Endothelial cell of umbilical vein (primary cell): ENCODE measurements around the gene AGPAT2. TPM values are rescaled to one million over a fixed set of nuclear protein-coding genes. Genes with fewer than 3 reads are reported as not detected.

Experiments used
- BruUV-seq: library from RNA; stranded (reverse); fragments of 400-500 nt; replicated peaks from 2 replicates; lab custom pipeline; 2021; lab: Mats Ljungman, UMichigan
- CTCF ChIA-PET: fragments of 300-600, 350-600 bp; sonication (Branson Sonifier 250); formaldehyde crosslinking; loops from one replicate; lab custom pipeline; 2021; ENCODE audit warnings: antibody characterized with exemption, inconsistent platforms; lab: Charles Lee
- POLR2A ChIA-PET: fragments of 300-600, 350-600 bp; sonication (Branson Sonifier 250); formaldehyde crosslinking; loops from one replicate; lab custom pipeline; 2021; ENCODE audit warnings: antibody characterized with exemption, inconsistent platforms; lab: Charles Lee
- DNase-seq: peaks from one replicate; pipeline ENCODE4 v3.0.0-alpha.2; 2011; ENCODE audit warnings: low read depth, low spot score
- FAIRE-seq: peaks from 2 replicates; lab custom pipeline; 2011; peaks lifted over from hg19 to GRCh38; lab: Jason Lieb, UNC
- H2AFZ ChIP-seq: 2 replicates; pipeline ENCODE4 v1.6.0; 2012; ENCODE audit warnings: low read depth, low read length, control low read depth, inconsistent platforms
- H3K27ac ChIP-seq: 2 replicates; pipeline ENCODE4 v1.5.1; 2011; ENCODE audit warnings: low read depth, mild to moderate bottlenecking, control low read depth, low read length, moderate library complexity; ENCODE audit not compliant: insufficient read depth
- H3K27me3 ChIP-seq, 2 experiments: 2 replicates each; pipeline versions ENCODE4 v1.6.0 to v1.6.1; 2011; ENCODE audit warnings: low read length in 2 of 2, mixed read lengths in 1 of 2; ENCODE audit not compliant: control insufficient read depth in 2 of 2, insufficient read depth in 2 of 2
- H3K36me3 ChIP-seq, 2 experiments: 2 replicates in 1 of 2; 3 replicates in 1 of 2; pipeline ENCODE4 v1.5.1; 2011; ENCODE audit warnings: low read length in 2 of 2, mild to moderate bottlenecking in 1 of 2, moderate library complexity in 1 of 2; ENCODE audit not compliant: control insufficient read depth in 2 of 2, insufficient read depth in 2 of 2; ENCODE audit errors: extremely low read depth in 1 of 2
- H3K4me1 ChIP-seq: 3 replicates; pipeline ENCODE4 v1.5.1; 2011; ENCODE audit warnings: mild to moderate bottlenecking, low read length; ENCODE audit not compliant: control insufficient read depth, insufficient read depth; ENCODE audit errors: extremely low read depth
- H3K4me2 ChIP-seq: 2 replicates; pipeline ENCODE4 v1.6.1; 2011; ENCODE audit warnings: low read length, control low read depth, mixed read lengths; ENCODE audit not compliant: insufficient read depth
- H3K4me3 ChIP-seq, 3 experiments: fragments of 200-600 bp in 1 of 3; sonication (generic), shearing (Covaris generic) in 1 of 3; replicated peaks in 1 of 3; 2 replicates each; pipeline ENCODE4 v1.5.1; 2011 to 2016; ENCODE audit warnings: control low read depth in 3 of 3, low read length in 3 of 3, mild to moderate bottlenecking in 2 of 3, inconsistent platforms in 1 of 3, low read depth in 1 of 3, moderate library complexity in 1 of 3; ENCODE audit not compliant: insufficient read depth in 1 of 3
- H3K79me2 ChIP-seq: 2 replicates; pipeline ENCODE4 v1.6.0; 2012; ENCODE audit warnings: low read length, inconsistent platforms; ENCODE audit not compliant: control insufficient read depth, insufficient read depth
- H3K9ac ChIP-seq: replicated peaks from 2 replicates; pipeline ENCODE3; 2011; ENCODE audit warnings: low read length, control low read depth; ENCODE audit not compliant: insufficient read depth; ENCODE audit errors: extremely low read depth
- H3K9me1 ChIP-seq: replicated peaks from 3 replicates; pipeline ENCODE4 v1.6.0; 2011; ENCODE audit warnings: mild to moderate bottlenecking, low read length; ENCODE audit not compliant: control insufficient read depth, insufficient read depth; ENCODE audit errors: extremely low read depth
- H3K9me3 ChIP-seq: replicated peaks from 2 replicates; pipeline ENCODE4 v1.5.1; 2012; ENCODE audit warnings: low read length, inconsistent platforms; ENCODE audit not compliant: control insufficient read depth, insufficient read depth
- H4K20me1 ChIP-seq: replicated peaks from 2 replicates; pipeline ENCODE3; 2011; ENCODE audit warnings: mild to moderate bottlenecking, low read length; ENCODE audit not compliant: control insufficient read depth, insufficient read depth; ENCODE audit errors: extremely low read depth
- FOS ChIP-seq: IDR thresholded peaks from 2 replicates; pipeline ENCODE4 v1.6.1; 2011; ENCODE audit warnings: mild to moderate bottlenecking, low read length, moderate library complexity, borderline replicate concordance; ENCODE audit not compliant: insufficient read depth
- GATA2 ChIP-seq: IDR thresholded peaks from 2 replicates; pipeline ENCODE4 v1.7.0; 2011; ENCODE audit warnings: low read depth, mild to moderate bottlenecking, moderate library complexity, mixed read lengths, low read length; ENCODE audit not compliant: insufficient read length, insufficient read depth
- POLR2A ChIP-seq: IDR thresholded peaks from 2 replicates; pipeline ENCODE4 v1.6.1; 2012; ENCODE audit warnings: low read depth, mild to moderate bottlenecking, control low read depth, low read length
- POLR2AphosphoS5 ChIP-seq: IDR thresholded peaks from 2 replicates; pipeline ENCODE4 v1.6.1; 2012; ENCODE audit warnings: low read depth, mild to moderate bottlenecking, control low read depth, low read length, moderate library complexity; ENCODE audit not compliant: insufficient read depth
- dilution Hi-C: fragments of 300-500 bp; cut with MboI; formaldehyde crosslinking; loops from one replicate; pipeline ENCODE4 v1.15.0; 2019; ENCODE audit warnings: low sequenced_read_pairs; ENCODE audit not compliant: extremely low pct_ligation_motif_present
- intact Hi-C: fragments of 100-400 bp; cut with micrococcal nuclease; formaldehyde crosslinking; loops from one replicate; pipeline ENCODE4 v1.10.0; 2022
- polyA plus RNA-seq, 4 experiments: library from polyadenylated mRNA; depleted of rRNA in 3 of 4; stranded (reverse) in 3 of 4; unstranded in 1 of 4; fragments of >200 nt; gene quantifications; 2 replicates each; pipeline versions ENCODE4 v1.2.1 to v1.2.3, GENCODE V29; 2011 to 2012; ENCODE audit warnings: missing spikeins in 1 of 4
- total RNA-seq: library from RNA; stranded (reverse); gene quantifications from 2 replicates; pipeline ENCODE4 v1.2.3, GENCODE V29; 2021
- TF ChIP-seq, protein P1 (sequence below): IDR thresholded peaks from 2 replicates; pipeline ENCODE4 v1.6.1; 2011; ENCODE audit not compliant: insufficient read depth, insufficient read length

AGPAT2 gene
- total and polyA plus RNA-seq, 2 donors (not counting 3 experiments of a cell fraction or from before 2014, with no cell fraction given): 45.5 to 55.3 TPM

DNA sequence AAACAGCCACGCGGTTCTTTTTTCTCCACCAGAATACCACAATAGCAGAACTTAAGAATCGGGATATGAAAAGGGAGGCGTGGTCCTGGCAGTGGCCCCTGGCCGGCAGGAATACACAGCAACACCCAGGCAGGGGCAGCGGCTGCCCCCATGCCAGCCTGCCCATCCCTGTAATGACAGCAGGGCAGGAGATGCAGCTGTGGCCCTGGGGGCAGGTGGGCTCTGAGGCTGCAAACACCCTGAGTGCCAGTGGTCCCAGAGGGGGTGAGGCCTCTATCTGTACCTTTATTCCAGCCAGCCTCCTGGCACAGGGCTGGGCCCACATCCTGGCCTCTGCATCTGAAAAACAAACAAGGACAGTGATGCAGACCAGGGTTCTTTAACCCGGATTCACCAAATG is 37.5 kb upstream of the AGPAT2 start:
- H3K4me2 ChIP-seq: peak overlapping the region; percentile 8
- ChIA-PET POLR2A (no interaction called here), CTCF (interaction anchor here (0.9 kb wide), 1 partner anchor 9 kb away, joined by 3 read pairs; no protein-coding TSS in a partner anchor)
- no peaks in the 10 kb centered on the region for H3K27me3 ChIP-seq
- TF ChIP-seq POLR2AphosphoS5: peak; percentile 69
- no peak for TF ChIP-seq GATA2
- peak; percentile 49 for TF ChIP-seq POLR2A
- peaks cover 12 to 36% of the 10 kb centered on the region in 2 experiments for H3K36me3 ChIP-seq
- dilution Hi-C loops: no loop called here
- H3K9me3 ChIP-seq: no peaks in the 10 kb centered on the region
- intact Hi-C loops: loop anchor here (2.0 to 5.0 kb wide), 2 partner anchors 52 to 68 kb away; partner anchors contain the start of gene TMEM141
- no peak overlapping the region for H3K27ac ChIP-seq
- DNase-seq: no peak
- no peaks in the 10 kb centered on the region for H3K9me1 ChIP-seq
- no peaks in the 10 kb centered on the region for H4K20me1 ChIP-seq
- peaks cover 79% of the 10 kb centered on the region for H3K79me2 ChIP-seq
- peak; percentile 48 for FAIRE-seq
- no TSS peak for BruUV-seq
- no peak overlapping the region for H2AFZ ChIP-seq
- no peak overlapping the region for H3K9ac ChIP-seq
- H3K4me3 ChIP-seq: no peak overlapping the region
- peaks cover 59% of the 10 kb centered on the region for H3K4me1 ChIP-seq

DNA sequence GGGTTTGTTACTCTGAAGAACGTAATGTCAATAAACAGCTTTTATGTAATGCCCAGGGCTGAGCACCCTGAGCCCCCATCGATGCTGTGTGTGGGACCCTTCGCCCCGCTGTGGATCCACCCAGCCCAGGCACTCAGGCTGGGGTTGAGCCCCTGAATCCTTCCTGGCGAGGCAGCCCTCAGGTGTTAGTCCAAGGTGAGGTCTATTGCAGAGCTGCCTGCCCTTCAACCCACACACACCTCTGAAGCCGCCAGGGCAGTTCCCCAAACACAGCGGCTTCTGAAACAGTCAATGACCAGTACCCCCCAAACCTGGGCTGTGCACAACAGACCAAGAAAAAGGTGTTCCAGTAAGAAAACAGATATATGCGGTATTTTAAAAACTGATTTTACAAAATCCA is 36.7 kb upstream of the AGPAT2 start:
- BruUV-seq: no TSS peak
- POLR2A ChIA-PET: no interaction called here
- H3K4me2 ChIP-seq: peak overlapping the region; percentile 17

More for the DNA sequence above, 36.7 kb upstream of the AGPAT2 start:
- no peak overlapping the region for H3K9ac ChIP-seq
- intact Hi-C loops (loop anchor here (2.0 kb wide), 1 partner anchor 51 kb away; no protein-coding TSS in a partner anchor), dilution Hi-C loops (no loop called here)
- TF ChIP-seq POLR2A (peak; percentile 42), FOS (no peak)
- TF ChIP-seq, protein P1, sequence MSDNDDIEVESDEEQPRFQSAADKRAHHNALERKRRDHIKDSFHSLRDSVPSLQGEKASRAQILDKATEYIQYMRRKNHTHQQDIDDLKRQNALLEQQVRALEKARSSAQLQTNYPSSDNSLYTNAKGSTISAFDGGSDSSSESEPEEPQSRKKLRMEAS: no peak
- H3K9me3 ChIP-seq: no peaks in the 10 kb centered on the region
- no peaks in the 10 kb centered on the region for H3K9me1 ChIP-seq
- peaks cover 78% of the 10 kb centered on the region for H3K79me2 ChIP-seq
- no peak overlapping the region for H3K27ac ChIP-seq
- peaks cover 12 to 36% of the 10 kb centered on the region in 2 experiments for H3K36me3 ChIP-seq
- CTCF ChIA-PET: no interaction called here
- no peak for DNase-seq
- peaks cover 62% of the 10 kb centered on the region for H3K4me1 ChIP-seq
- no peak overlapping the region for H3K4me3 ChIP-seq
- no peaks in the 10 kb centered on the region for H3K27me3 ChIP-seq
- no peaks in the 10 kb centered on the region for H4K20me1 ChIP-seq
- no peak for FAIRE-seq
- H2AFZ ChIP-seq: no peak overlapping the region
